OCI-M2 (cell line): ENCODE results near the gene GRM7.

Experiments
- DNase-seq: peaks from one replicate; lab custom pipeline; 2025; ENCODE audit not compliant: unreplicated experiment; lab: John Stamatoyannopoulos, UW

The GRM7 gene

DNA sequence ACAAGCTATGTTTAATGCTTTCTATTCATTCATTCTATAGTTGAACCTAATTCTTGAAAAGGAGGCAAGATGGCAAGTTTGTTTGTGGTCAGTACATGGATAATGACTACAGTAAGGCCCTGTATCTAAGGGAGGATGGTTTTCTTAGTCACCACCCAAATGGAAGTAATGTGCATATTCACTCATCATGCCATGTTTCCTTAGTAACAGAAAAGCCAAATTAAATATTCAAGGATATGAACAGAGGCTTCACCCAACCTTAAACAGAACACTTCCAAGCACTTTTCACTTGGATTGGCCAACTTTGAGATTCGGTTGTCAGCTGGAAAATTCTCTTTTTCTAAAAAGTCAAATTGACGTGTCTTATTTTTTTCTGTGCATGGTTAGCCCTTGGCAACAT lies 835.4 kb downstream of the GRM7 start:
- DNase-seq: no peak

DNA sequence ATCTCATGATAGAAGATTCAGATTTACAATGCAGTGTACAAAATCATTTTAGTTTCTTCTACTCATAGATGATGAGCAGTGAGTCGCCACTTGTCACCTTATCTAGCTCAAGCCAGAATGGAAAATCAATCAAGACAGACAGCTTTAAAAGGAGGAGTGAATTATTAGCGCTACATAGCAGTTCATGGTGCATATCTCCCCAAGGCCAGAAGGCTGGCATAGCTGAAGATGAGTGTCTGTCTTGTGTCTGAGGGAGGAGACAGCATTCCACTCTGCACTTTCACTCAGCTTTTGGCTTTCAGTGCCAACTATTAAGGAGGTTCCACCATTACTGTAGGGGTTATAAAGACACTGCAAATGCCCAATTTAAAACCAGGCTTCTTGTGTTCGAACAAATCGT lies 836.6 kb downstream of the GRM7 start:
- DNase-seq: no peak

DNA sequence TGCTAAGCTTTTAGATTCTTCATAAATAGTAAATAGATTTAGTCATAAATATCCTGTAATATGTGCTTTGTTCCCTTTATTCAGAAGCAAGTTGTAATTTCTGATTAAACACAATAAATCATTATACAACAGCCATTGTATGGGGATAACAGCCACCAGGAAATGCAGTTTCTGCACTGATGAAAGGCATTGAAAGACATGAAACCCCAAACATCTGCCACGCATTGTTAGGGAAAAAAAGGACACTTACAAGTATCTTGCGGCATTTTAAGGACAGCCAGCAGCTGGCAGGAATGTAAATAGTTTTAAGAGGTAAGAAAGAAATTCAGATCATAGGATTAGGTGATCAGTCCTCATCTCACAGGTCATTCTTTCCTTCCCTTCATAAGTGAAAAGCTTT lies 839.6 kb downstream of the GRM7 start:
- DNase-seq: no peak

DNA sequence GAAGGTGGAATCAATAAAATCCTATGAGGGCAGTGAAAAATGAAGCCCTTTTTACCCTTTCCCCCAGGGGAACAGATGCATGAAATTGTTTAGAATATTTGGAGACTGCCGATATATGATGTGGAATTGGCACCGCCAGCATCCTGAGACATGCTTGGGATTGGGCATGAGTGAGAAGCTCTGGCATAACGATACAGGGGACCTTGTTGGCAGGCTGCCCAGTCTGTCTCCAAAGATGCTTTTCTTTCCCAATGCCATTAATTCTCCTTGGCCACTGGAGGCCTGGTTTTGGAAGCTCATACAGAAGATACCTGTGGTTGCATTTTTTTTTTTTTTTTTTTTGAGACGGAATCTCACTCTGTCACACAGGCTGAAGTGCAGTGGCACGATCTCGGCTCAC lies 840.1 kb downstream of the GRM7 start:
- no peak for DNase-seq

DNA sequence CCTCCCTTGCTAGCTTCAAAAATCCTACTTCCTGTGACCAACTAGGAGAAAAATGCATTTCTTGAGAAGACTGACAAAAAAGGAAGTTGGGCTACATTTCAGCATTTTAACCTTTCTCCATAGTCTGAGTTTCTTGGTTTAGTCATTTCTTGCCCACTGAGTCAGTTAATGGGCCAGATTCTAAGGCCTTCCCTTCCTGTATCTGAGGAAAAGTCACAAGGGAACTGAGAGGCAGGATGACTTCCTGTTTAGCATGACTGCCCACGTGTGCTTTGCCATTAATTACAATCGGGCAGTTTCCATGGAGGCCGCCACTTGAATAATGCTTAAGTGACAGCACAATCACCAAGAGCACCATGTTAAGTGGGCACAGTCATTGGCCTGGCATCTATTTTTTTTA lies 846.3 kb downstream of the GRM7 start:
- no peak for DNase-seq

DNA sequence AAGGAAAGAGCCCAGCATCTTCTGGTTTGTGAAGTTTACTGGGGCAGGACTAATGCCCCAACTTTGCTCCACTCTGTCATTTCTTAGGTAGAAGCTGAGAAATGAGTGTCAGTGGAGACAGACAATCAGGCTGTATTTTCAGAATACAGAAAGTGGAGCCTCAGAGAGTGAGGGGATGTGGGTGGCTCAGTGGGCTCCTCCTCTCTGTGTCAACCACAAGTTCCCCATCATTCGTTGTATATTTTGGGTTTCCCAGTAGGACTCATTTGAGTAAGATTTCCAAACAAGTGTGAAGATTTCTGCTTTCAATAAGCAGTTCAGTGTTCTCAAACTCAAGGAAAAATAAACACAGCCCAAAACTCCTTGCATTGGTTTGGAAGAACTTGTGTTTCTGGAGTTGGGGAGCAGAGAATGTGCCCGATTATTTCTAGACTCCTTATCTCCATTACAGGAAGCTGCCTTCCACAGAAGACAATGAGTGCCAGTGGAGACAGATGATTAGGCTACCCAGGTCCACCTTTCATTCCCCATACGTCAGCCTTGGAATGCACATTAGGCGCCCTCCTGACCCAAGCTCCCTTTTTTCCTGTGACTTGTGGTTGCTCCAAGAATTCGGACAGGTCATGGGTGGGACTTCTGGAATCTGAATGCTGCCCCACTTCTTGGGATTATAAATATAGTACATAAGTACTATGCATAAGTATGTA lies 848.6 kb downstream of the GRM7 start:
- DNase-seq: no peak

DNA sequence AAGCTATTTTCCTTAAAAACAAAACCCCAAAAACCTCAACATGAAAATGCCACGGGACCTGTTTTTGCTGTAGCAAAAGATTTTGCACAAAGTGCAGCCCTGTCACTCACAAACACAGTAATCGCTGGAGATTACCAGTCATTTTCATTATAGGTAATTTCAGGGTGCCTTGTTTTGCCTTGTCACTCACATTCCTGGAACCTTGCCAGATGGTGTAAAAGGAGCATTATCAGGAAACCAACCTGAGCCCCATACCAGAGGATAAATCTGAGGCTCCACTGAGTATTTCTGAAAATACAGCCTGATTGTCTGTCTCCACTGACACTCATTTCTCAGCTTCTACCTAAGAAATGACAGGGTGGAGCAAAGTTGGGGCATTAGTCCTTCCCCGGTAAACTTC lies 849.4 kb downstream of the GRM7 start:
- no peak for DNase-seq

DNA sequence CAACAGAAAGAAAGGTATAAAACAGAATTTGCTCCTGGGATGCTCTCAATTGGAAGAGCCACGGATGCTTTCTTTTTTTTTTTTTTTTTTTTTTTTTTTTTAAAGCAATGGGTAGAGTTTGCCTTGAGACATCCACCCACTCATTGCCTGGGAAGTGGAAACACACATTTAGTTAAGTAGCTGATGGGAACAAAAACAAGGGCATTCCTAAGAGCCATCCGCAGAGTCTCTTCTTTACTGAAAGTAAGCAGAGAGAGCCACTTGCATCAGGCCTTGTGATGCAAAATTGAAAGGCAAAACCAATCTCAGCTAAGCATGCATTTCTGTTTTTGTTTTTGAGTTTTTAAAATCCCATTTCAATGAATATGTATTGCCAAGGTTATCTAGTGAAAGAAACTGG lies 852.8 kb downstream of the GRM7 start:
- no peak for DNase-seq

DNA sequence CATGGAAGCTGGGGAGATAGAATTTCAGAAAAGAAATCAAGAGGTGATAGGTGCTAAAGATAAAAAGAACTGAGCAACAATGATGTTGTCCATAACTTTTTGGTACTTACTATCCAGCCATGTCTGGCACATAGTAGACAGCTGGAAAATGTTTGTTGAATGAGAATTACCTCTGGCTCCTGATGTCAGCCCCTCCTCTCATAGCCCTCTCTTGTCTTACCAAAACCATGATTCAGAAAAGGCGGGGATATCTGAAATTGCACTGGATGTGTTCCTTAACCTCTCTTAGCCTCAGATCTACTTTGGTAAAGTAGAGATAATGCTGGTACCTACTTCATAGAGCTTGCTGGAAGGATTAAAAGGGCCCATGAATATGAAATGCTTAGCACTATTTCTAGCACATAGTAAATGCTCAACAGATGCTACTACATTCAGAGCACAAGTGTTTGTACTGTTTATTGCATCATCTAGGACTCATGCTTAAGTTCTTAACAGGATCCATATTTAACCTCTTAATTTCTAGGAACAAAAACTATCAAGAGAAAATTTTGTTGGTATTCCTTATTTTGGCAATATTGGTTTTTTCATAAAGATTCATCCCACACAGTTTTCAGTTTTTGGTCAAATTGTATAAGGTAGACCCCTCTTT lies 859.9 kb downstream of the GRM7 start:
- DNase-seq: no peak

DNA sequence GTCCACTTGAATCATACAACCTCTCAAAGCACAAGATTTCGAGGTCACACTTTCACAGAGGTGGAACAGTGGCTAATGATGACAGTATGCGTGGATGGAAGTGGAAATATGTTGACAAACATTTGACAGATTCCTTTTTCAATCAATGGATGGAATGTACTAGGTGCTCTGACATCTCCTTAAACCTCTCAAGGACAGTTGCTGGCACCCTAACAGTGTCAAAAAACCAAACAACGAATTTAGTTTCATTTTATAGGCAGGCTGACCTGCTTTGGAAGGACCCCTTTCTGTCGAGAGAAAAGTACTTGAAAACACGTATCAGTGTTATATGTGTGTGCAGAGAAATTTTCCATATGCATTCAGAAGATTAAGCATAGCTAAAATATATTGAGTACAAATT lies 861.0 kb downstream of the GRM7 start:
- DNase-seq: no peak

DNA sequence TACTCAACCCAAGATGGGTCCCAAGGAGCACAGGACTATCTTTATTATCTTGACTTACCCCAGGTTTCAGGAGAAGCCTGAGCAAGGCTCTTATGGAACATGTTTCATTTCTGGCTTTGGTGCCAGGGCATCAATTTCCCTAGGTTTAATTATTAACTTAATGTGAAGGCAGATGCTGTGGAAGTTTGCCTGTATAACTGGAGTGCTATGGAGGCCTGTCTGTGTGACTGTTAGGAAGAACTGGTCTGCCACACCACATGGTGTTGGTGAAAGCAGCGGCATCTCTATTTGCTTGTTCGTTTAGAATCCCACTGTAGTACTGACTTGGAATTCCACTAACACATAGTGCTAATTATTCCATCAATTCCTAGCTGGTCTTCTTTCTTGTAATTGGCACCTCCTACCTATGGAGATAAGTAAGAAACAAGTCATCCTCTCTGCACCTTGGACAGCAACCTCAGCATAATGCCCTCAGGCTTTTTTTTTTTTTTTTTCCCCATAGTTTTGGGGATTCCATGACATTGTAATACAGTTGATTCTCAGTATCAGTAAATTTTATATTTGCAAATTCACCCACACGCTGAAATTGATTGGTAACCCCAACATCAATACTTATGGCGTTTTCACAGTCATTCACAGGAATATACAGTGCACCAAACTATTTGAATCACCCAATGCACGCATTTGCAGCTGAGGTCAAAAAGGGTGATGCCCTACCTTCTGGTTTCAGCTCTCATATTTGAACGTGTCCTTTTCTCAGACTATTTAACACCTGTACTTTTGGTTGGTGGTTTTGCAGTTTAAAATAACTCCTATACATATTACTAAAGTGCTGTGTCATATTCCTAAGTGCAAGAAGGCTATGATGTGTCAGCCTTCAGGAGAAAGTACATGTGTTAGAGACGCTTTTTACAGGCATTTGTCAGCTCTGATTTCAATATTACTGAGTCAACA lies 867.9 kb downstream of the GRM7 start:
- no peak for DNase-seq

DNA sequence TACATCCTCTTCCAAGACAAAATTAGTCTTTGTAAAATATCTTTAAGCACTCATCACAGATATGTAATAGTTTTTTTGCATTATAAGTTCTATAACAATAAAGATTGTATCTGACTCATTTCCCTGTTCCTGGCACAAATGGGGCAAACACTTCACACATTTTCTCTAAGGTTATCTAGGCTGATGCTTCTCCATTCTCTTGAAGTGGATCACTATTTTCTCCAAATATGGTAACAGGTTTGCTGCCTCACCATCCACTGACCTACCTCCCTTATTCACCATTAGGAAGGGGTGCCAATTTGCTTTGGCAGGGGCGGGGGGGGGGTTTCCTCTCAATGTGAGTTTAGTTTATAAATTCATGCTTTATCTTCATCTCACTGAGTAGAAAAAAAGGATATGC lies 873.0 kb downstream of the GRM7 start:
- DNase-seq: no peak

DNA sequence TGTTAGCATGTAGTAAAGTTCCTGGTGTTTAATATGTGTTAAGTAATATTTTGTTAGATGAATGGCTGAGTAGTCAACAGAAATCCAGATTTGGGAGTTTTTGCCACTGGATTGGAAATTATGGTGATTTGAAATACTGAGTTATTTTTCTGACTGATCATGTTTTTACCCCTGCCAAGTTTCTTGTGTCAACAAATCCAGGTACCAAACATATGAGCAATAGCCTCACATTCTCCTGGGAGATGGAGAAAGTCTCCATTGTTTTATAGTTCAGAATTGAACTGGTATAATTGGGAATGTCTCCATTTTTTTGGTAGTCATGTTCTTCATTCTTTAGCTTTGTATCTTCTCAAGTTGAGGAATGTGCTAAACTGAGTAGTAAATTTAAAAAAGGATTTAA lies 873.5 kb downstream of the GRM7 start:
- DNase-seq: no peak

DNA sequence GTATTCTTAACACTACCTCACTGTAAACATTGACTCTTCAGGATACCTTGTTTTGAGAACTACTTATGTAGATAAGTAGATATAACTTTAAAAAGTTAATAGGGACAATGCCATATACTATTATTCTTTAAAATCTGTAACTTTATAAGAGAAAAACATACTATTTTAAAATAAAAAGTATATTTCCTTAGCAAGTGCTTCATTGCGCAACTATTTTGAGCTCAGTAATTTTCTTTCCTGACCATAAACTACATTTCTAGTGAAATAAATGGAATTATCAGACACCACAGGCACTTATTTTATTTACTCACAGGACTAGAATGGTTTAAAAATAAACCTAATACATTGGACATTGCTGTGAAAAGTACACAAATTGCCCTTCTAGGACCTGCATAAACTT lies 876.3 kb downstream of the GRM7 start:
- no peak for DNase-seq

DNA sequence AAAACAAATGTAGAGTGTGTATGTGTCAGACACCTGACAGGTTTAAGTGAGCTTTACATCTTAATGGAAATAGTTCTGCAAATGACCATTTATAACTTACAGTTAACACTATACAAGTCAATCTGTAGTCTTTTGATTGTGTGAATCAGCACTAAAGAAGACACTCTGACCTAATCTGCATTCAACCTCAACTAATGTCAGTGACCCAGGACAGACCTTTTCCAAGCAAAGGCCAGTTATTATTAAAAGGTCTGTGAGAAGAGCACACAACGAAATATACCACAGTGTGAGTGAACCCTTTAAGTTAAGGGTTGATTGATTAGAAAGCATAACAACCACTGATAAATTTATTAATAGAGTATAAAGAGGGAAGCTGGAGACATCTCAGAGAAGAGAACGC lies 878.8 kb downstream of the GRM7 start:
- no peak for DNase-seq

DNA sequence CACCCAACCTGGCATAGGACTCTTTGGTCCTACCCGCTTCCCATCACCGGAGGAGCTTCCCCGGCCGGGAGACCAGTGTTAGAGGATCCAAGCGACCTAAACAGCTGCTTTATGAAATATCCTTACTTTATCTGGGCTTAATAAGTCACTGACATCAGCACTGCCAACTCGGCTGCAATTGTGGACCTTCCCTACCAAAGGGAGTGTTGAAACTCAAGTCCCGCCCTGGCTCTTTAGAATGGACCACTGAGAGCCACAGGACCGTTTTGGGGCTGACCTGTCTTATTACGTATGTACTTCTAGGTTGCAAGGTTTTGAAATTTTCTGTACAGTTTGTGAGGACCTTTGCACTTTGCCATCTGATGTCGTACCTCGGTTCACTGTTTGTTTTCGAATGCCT lies 879.5 kb downstream of the GRM7 start:
- no peak for DNase-seq

DNA sequence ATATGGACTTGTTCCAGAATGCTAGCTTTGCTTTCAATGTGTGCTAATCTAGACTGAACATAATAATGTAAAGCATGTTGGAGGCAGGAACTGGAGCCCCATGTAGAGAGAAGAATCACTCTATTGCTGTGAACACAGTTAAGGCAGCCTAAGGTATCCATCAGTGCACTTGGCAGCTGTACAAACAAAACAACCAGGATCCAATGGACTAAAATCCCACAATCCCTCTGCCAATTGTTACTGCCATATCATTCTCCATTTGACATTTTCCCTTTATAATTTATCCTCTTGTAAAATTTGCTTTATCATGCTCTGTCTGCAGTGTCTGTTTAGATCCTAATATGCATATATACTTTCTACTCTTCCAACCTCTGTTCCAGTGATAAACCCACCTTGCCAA lies 883.9 kb downstream of the GRM7 start:
- DNase-seq: no peak

DNA sequence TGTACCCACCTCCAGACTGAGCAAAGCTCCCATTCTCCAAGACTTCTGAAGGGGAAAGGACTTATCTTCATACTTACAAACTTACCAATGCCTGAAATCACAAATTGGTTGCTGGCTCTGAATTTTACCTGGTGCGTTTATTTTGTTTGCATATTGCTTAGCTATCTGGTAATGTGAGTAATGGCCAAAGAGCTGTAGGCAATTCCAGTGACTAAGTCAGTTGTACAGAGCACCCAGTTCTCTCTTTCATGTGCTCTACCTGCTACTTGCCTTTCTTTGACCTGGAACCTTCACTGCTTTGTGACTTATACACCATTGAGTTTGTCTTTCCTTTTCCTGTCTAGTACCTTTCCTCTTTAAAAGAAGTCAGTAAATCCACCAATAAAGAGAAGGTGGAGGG lies 884.8 kb downstream of the GRM7 start:
- no peak for DNase-seq

DNA sequence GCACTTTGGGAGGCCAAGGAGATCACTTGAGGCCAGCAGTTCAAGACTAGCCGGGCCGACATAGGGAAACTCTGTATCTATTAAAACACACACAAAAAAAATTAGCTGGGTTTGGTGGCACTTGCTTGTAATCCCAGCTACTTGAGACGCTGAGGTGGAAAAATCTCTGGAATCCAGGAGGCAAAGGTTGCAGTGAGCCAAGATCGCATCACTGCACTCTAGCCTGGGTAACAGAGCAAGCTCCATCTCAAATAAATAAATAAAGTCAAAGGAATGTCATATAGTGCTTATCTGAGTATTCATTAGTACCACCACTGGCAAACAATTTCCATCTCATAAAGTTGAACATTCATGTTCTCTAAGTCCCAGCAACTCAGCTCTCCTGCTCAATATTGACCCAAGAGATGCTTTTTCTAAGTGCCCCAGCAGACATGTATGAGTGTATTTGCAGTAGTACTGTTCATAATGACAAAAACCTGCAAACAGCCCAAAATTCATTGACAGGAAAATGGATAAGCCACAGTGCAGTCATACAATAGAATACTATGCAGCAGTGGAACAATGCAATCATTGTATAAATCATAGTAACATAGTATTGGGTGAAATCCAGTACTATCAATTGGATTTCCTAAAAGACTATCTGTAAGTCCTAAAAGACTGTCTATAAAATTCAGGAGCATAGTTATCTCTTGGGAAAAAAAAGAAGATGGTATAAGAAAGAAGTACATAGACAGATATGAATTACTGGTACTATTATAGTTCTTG lies 889.2 kb downstream of the GRM7 start:
- no peak for DNase-seq

DNA sequence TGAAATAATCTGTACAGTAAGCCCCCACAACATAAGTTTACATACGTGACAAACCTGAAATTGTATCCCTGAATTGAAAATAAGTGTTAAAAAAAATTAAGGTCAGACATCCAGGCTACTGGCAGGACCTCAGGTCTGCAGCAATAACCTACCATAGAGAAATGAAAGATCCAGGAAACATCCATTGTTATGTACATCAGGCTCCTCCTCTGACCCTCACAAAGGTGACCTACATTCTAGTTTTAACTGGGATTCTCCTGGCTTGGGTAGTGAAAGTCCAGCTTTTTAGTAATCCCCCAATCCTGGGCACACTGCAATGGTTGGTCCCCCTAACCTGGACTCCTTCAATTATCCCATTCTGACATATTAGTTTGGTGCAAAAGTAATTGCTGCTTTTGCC lies 891.1 kb downstream of the GRM7 start:
- DNase-seq: no peak
